Measurements from ENCODE around the gene C2CD3. TPM values are rescaled to one million over a fixed set of nuclear protein-coding genes. Genes with fewer than 3 reads are reported as not detected.

Gene C2CD3
- polyA plus RNA-seq, 3 donors, result 0.87 to 12.1 (median 2.9) TPM

- H3K9me3 ChIP-seq (replicated peaks in 1 of 2; ENCODE audit: control insufficient read depth in 1 of 2, insufficient read depth in 1 of 2, low read length in 2 of 2), result no peaks in the 10 kb centered on the region
- TF ChIP-seq CTCF (IDR thresholded peaks at IDR 0.05), result no peak
- no CpG with 5 or more reads among the region's 1 CpG for WGBS (ENCODE audit: insufficient coverage)
- Mint-ChIP-seq H3K27ac (peak overlapping the region in 1 of 7 donors; percentile 33), H3K4me3 (no peak overlapping the region), H3K27me3 (ENCODE audit: low read depth in 3 of 3) (peaks cover 2 to 8% (median 5%) of the 10 kb centered on the region in 3 donors), H3K9me3 (no peaks in the 10 kb centered on the region), H3K4me1 (peaks cover 45% of the 10 kb centered on the region), H3K36me3 (peaks cover 36 to 44% of the 10 kb centered on the region in 2 donors)
- peak overlapping the region in 1 of 2 donors; percentile 33 for H3K27ac ChIP-seq (ENCODE audit: low read depth in 1 of 2, low read length in 2 of 2)
- H3K4me2 ChIP-seq (replicated peaks; ENCODE audit: extremely low read depth, low read length, poor library complexity, severe bottlenecking), result no peak overlapping the region
- peaks cover 36 to 43% of the 10 kb centered on the region in 2 donors for H3K4me1 ChIP-seq (ENCODE audit: control insufficient read depth in 1 of 2, insufficient read depth in 2 of 2, low read length in 2 of 2)
- H3K27me3 ChIP-seq (ENCODE audit: control insufficient read depth in 2 of 2, insufficient read depth in 2 of 2, low read length in 2 of 2), result no peaks in the 10 kb centered on the region
- no peak overlapping the region for H3K9ac ChIP-seq (ENCODE audit: insufficient read depth, low read length, poor library complexity, severe bottlenecking)
- intact Hi-C loops (cut with micrococcal nuclease), result no loop called here
- peaks cover 7% of the 10 kb centered on the region for H3K79me2 ChIP-seq (ENCODE audit: insufficient read depth, low read length)
- no peak overlapping the region for H2AFZ ChIP-seq (ENCODE audit: insufficient read depth, low read depth, low read length, poor library complexity, severe bottlenecking)
- peaks cover 60% of the 10 kb centered on the region for H4K20me1 ChIP-seq (ENCODE audit: insufficient read depth, low read length)
- DNase-seq, result no peak
- peaks cover 32 to 41% of the 10 kb centered on the region in 2 donors for H3K36me3 ChIP-seq (replicated peaks in 1 of 2; ENCODE audit: control insufficient read depth in 1 of 2, insufficient read depth in 2 of 2, low read length in 2 of 2)
- H3K4me3 ChIP-seq (replicated peaks in 1 of 3; ENCODE audit: low read depth in 2 of 3, low read length in 3 of 3), result no peak overlapping the region
Measured at GRCh38 chr11:73972187-73972586, 198.6 kb downstream of the C2CD3 start.

- Histone ChIP-seq H3K4me2 (replicated peaks; ENCODE audit: extremely low read depth, low read length, poor library complexity, severe bottlenecking) (no peak overlapping the region), H3K36me3 (replicated peaks in 1 of 2; ENCODE audit: control insufficient read depth in 1 of 2, insufficient read depth in 2 of 2, low read length in 2 of 2) (peaks cover 23 to 32% of the 10 kb centered on the region in 2 donors), H3K9ac (ENCODE audit: insufficient read depth, low read length, poor library complexity, severe bottlenecking) (no peak overlapping the region), H3K4me1 (ENCODE audit: control insufficient read depth in 1 of 2, insufficient read depth in 2 of 2, low read length in 2 of 2) (peaks cover 31 to 34% of the 10 kb centered on the region in 2 donors), H3K4me3 (replicated peaks in 1 of 3; ENCODE audit: low read depth in 2 of 3, low read length in 3 of 3) (no peak overlapping the region), H4K20me1 (ENCODE audit: insufficient read depth, low read length) (peaks cover 50% of the 10 kb centered on the region), H3K9me3 (replicated peaks in 1 of 2; ENCODE audit: control insufficient read depth in 1 of 2, insufficient read depth in 1 of 2, low read length in 2 of 2) (no peaks in the 10 kb centered on the region), H3K79me2 (ENCODE audit: insufficient read depth, low read length) (no peaks in the 10 kb centered on the region), H2AFZ (ENCODE audit: insufficient read depth, low read depth, low read length, poor library complexity, severe bottlenecking) (no peak overlapping the region), H3K27ac (ENCODE audit: low read depth in 1 of 2, low read length in 2 of 2) (peak overlapping the region; percentile 20 to 49), H3K27me3 (ENCODE audit: control insufficient read depth in 2 of 2, insufficient read depth in 2 of 2, low read length in 2 of 2) (no peaks in the 10 kb centered on the region)
- no peak for TF ChIP-seq CTCF (IDR thresholded peaks at IDR 0.05)
- 82% methylated on average over 4 of the region's 6 CpGs for WGBS (ENCODE audit: insufficient coverage)
- Mint-ChIP-seq H3K4me3 (peak overlapping the region in 1 of 2 donors; percentile 24), H3K9me3 (no peaks in the 10 kb centered on the region), H3K27me3 (ENCODE audit: low read depth in 3 of 3) (peaks cover 2 to 6% (median 5%) of the 10 kb centered on the region in 3 donors), H3K4me1 (peaks cover 40% of the 10 kb centered on the region), H3K27ac (peak overlapping the region; percentile 4 to 79 (median 60)), H3K36me3 (peaks cover 27 to 34% of the 10 kb centered on the region in 2 donors)
- DNase-seq, result no peak
- intact Hi-C loops (cut with micrococcal nuclease), result no loop called here
Measured at GRCh38 chr11:73971175-73971719, 199.6 kb downstream of the C2CD3 start.

Measured in CD14-positive monocyte (primary cell).